VCaP (cell line): ENCODE results near the gene CLDN22.

Experiments
- H3K27ac ChIP-seq: fragments of 450-650 bp; 2 replicates; pipeline ENCODE4 v1.5.1; 2017
- CTCF ChIP-seq: fragments of 450-650 bp; conservative IDR thresholded peaks from 2 replicates; pipeline ENCODE4 v1.5.1; 2017; ENCODE audit warnings: mild to moderate bottlenecking, moderate library complexity

Gene CLDN22

GRCh38 chr4:183333983-183334382, 13.9 kb upstream of the CLDN22 start:
- H3K27ac ChIP-seq: no peak overlapping the region
- TF ChIP-seq CTCF: no peak

GRCh38 chr4:183333202-183333601, 13.1 kb upstream of the CLDN22 start:
- TF ChIP-seq CTCF: no peak
- H3K27ac ChIP-seq: no peak overlapping the region

GRCh38 chr4:183332447-183332846, 12.4 kb upstream of the CLDN22 start:
- H3K27ac ChIP-seq: no peak overlapping the region
- no peak for TF ChIP-seq CTCF

GRCh38 chr4:183330841-183331240, 10.8 kb upstream of the CLDN22 start:
- no peak overlapping the region for H3K27ac ChIP-seq
- no peak for TF ChIP-seq CTCF

GRCh38 chr4:183329954-183330742, 10.1 kb upstream of the CLDN22 start:
- no peak overlapping the region for H3K27ac ChIP-seq
- TF ChIP-seq CTCF: no peak

GRCh38 chr4:183329244-183329643, 9.2 kb upstream of the CLDN22 start:
- no peak overlapping the region for H3K27ac ChIP-seq
- TF ChIP-seq CTCF: no peak

GRCh38 chr4:183328832-183329231, 8.8 kb upstream of the CLDN22 start:
- no peak for TF ChIP-seq CTCF
- H3K27ac ChIP-seq: no peak overlapping the region
